Measurements from ENCODE around the gene MED10.

DNA sequence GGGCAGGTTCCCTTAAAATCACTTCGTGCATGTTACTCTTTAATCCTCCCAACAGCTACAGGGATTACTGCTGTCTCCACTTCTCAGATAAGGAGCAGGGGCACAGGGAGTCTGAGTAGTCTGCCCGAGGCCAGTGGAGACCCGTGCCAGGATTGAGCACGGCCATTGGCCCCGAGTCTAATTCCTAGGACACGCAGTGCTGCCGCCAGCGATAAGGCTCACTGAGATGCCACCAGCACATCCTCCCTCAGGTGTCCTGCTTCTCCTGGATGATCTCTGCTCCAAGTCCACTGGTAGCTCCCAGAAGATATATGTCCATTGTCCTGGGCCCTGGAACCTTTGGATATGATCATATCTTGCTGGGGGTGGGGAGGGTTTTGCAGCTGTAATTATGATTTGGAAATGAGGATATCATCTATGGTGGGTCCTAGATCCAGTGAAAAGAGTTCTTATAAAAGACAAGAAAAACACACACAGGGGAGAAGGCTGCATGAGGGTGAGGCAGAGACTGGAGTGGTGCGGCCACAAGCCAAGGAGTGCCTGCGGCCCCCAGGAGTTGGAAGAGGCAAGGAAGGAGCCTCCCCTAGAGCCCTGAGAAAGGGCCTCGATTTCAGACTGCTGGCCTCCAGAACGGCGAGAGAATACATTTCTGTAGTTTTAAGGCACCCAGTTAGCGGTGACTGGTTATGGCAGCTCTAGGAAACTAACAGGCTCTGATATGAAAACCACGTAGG, 19.4 kb upstream of the MED10 start:
- no peak for TF ChIP-seq POLR2A (IDR thresholded peaks at IDR 0.05)
- TF ChIP-seq CTCF (IDR thresholded peaks at IDR 0.05) = no peak

Measured in thyroid gland (tissue), 4 donors.